ENCODE results near the gene CCDC15. TPM values are rescaled to one million over a fixed set of nuclear protein-coding genes. Genes with fewer than 3 reads are reported as not detected.
"Not testable (repeated sequence)": the region's sequence is repeated elsewhere in the genome, so short reads cannot be mapped to it uniquely, and the experiment has no call there.

Gene CCDC15
- total and polyA plus RNA-seq, 2 of the 4 experiments (the other 2 are of a cell fraction): 1.1 to 2.0 TPM

GRCh38 chr11:125056111-125056510 lies 102.1 kb downstream of the CCDC15 start:
- dilution Hi-C loops (cut with HindIII; ENCODE audit: low sequenced_read_pairs, unreplicated experiment): not testable (repeated sequence)

More at GRCh38 chr11:125056111-125056510, 102.1 kb downstream of the CCDC15 start:
- H4K8ac ChIP-seq (ENCODE audit: low read depth in 2 of 2, low read length in 2 of 2); H3K36me3 ChIP-seq (ENCODE audit: control insufficient read depth, insufficient read depth, low read length); BruUV-seq (replicated peaks); H3K4me3 ChIP-seq (ENCODE audit: insufficient read depth, low read depth, low read length); H3K9ac ChIP-seq (ENCODE audit: low read depth, low read length); H2BK120ac ChIP-seq (ENCODE audit: low read depth, low read length); H3K14ac ChIP-seq (replicated peaks; ENCODE audit: low read depth, low read length); H3K18ac ChIP-seq (ENCODE audit: low read depth, low read length); H3K4ac ChIP-seq (ENCODE audit: low read depth, low read length); H3K4me2 ChIP-seq (ENCODE audit: low read depth, low read length); H3K27me3 ChIP-seq (ENCODE audit: control insufficient read depth, insufficient read depth, low read length); H3K23ac ChIP-seq (ENCODE audit: low read depth, low read length); intact Hi-C loops (cut with micrococcal nuclease); H2AK5ac ChIP-seq (ENCODE audit: low read depth, low read length); H3K9me1 ChIP-seq (ENCODE audit: insufficient read depth, low read length); H2AK9ac ChIP-seq (replicated peaks; ENCODE audit: low read depth, low read length, poor library complexity); H2BK5ac ChIP-seq (ENCODE audit: low read depth, low read length, poor library complexity, severe bottlenecking); H4K20me1 ChIP-seq (ENCODE audit: insufficient read depth, low read length); H3K27ac ChIP-seq (ENCODE audit: insufficient read depth, low read length); in situ Hi-C loops (cut with MboI; ENCODE audit: low sequenced_read_pairs); CTCF ChIA-PET; POLR2A ChIA-PET (ENCODE audit: unreplicated experiment); H4K5ac ChIP-seq (ENCODE audit: low read depth, low read length); H3K79me1 ChIP-seq (ENCODE audit: low read depth in 1 of 2, low read length in 2 of 2); H2BK15ac ChIP-seq (ENCODE audit: low read depth, low read length); ATAC-seq (ENCODE audit: low read depth); H4K91ac ChIP-seq (ENCODE audit: insufficient read depth, low read depth, low read length); H3K4me1 ChIP-seq (ENCODE audit: control insufficient read depth, insufficient read depth, low read length); H2BK20ac ChIP-seq (ENCODE audit: low read depth, low read length); DNase-seq; H3K56ac ChIP-seq (ENCODE audit: extremely low read depth, insufficient read depth, low read length); H2AFZ ChIP-seq (replicated peaks; ENCODE audit: low read length, poor library complexity); H3K9me3 ChIP-seq (ENCODE audit: control insufficient read depth, insufficient read depth, low read length): not testable (repeated sequence)
- WGBS, 2 experiments (ENCODE audit: extremely low coverage in 2 of 2, insufficient read length in 1 of 2): no CpG with 5 or more reads among the region's 2 CpGs

All from IMR-90 (cell line).